Right cardiac atrium (tissue), 5 donors: ENCODE results near the gene TTC7B. TPM values are rescaled to one million over a fixed set of nuclear protein-coding genes. Genes with fewer than 3 reads are reported as not detected.

Source experiments
- ATAC-seq, 2 donors: fragments of 200-7000 bp; cut with Tn5 transposase; one replicate each; pipeline versions ENCODE4 v1.8.0 to v1.9.1; 2020; ENCODE audit warnings: moderate library complexity in 2 of 2, mild to moderate bottlenecking in 1 of 2
- DNase-seq, 3 donors: peaks; one replicate each; pipeline ENCODE4 v3.0.0-alpha.2; 2020
- H3K27ac ChIP-seq: one replicate; pipeline ENCODE4 v1.5.1; 2013; ENCODE audit warnings: mild to moderate bottlenecking, low read length, control low read depth, moderate library complexity
- H3K27me3 ChIP-seq: one replicate; pipeline ENCODE4 v1.6.1; 2013; ENCODE audit not compliant: control insufficient read depth, insufficient read depth
- H3K4me1 ChIP-seq: one replicate; pipeline ENCODE4 v1.6.1; 2013; ENCODE audit warnings: low read length; ENCODE audit not compliant: control insufficient read depth, insufficient read depth
- H3K4me3 ChIP-seq: one replicate; pipeline ENCODE4 v1.5.1; 2013; ENCODE audit warnings: low read length, control low read depth
- H3K9me3 ChIP-seq: one replicate; pipeline ENCODE4 v1.6.1; 2013; ENCODE audit warnings: low read length; ENCODE audit not compliant: control insufficient read depth
- WGBS: extraction: QIAGEN DNeasy Blood & Tissue Kit; methylation state at CpG from one replicate; pipeline ENCODE4 v1.1.7; 2013; 5-methylcytosine and 5-hydroxymethylcytosine counted together
- intact Hi-C, 4 donors: fragments of 100-400 bp; cut with DNase I; formaldehyde crosslinking; loops; one replicate each; pipeline versions ENCODE4 v1.11.0 to v1.14.0; 2022 to 2023
- polyA plus RNA-seq: library from polyadenylated mRNA; stranded (reverse); fragments of 200-250 nt; gene quantifications from one replicate; pipeline ENCODE4 v1.2.3, GENCODE V29; 2013
- total RNA-seq, 4 donors: library from RNA; stranded (reverse); fragmentation: NEBNext Ultra II Directional; extraction: Animal tissue kit (Norgen Biotek cat#: 25700); gene quantifications; one replicate each; pipeline ENCODE4 v1.2.1, GENCODE V29; 2021
- donor health status: healthy with polysubstance abuse.
- donor health status: DM: no; HTN: yes; CAD: no.
- donor health status: DM: no; HTN: no; CAD: no.
- donor health status: DM: no; HTN: yes; CAD: no; lungs with severe emphysema.
- donor health status: DM: yes; HTN: yes; CAD: no.

TTC7B gene
- total and polyA plus RNA-seq, 5 donors = 38.1 to 88.7 (median 82.8) TPM

GRCh38 chr14:90513161-90514014 is 302.8 kb downstream of the TTC7B start:
- peak overlapping the region; percentile 69 for H3K27ac ChIP-seq
- WGBS = 39% methylated on average over 16 of the region's 16 CpGs
- peak; percentile 91 to 96 (median 94) for DNase-seq
- H3K9me3 ChIP-seq = no peaks in the 10 kb centered on the region
- intact Hi-C loops = loop anchor here in 1 of 4 donors (10.0 kb wide), 1 partner anchor 109 kb away; no protein-coding TSS in a partner anchor
- peak; percentile 90 to 93 for ATAC-seq
- no peak overlapping the region for H3K4me3 ChIP-seq
- H3K4me1 ChIP-seq = no peaks in the 10 kb centered on the region
- no peaks in the 10 kb centered on the region for H3K27me3 ChIP-seq

GRCh38 chr14:90512329-90512991 is 303.8 kb downstream of the TTC7B start:
- no peaks in the 10 kb centered on the region for H3K4me1 ChIP-seq
- H3K9me3 ChIP-seq = no peaks in the 10 kb centered on the region
- no peak overlapping the region for H3K27ac ChIP-seq
- intact Hi-C loops = loop anchor here in 1 of 4 donors (10.0 kb wide), 1 partner anchor 108 kb away; no protein-coding TSS in a partner anchor
- DNase-seq = peak in 1 of 3 donors; percentile 62
- no peaks in the 10 kb centered on the region for H3K27me3 ChIP-seq
- ATAC-seq = peak in 1 of 2 donors; percentile 33
- H3K4me3 ChIP-seq = no peak overlapping the region
- WGBS = 57% methylated on average over 10 of the region's 10 CpGs

GRCh38 chr14:90511795-90512328 is 304.4 kb downstream of the TTC7B start:
- peak in 1 of 3 donors; percentile 6 for DNase-seq
- Histone ChIP-seq H3K27ac (no peak overlapping the region), H3K9me3 (no peaks in the 10 kb centered on the region), H3K4me3 (no peak overlapping the region), H3K27me3 (no peaks in the 10 kb centered on the region), H3K4me1 (no peaks in the 10 kb centered on the region)
- intact Hi-C loops = loop anchor here in 1 of 4 donors (10.0 kb wide), 1 partner anchor 107 kb away; no protein-coding TSS in a partner anchor
- ATAC-seq = no peak
- 76% methylated on average over 9 of the region's 9 CpGs for WGBS

DNA sequence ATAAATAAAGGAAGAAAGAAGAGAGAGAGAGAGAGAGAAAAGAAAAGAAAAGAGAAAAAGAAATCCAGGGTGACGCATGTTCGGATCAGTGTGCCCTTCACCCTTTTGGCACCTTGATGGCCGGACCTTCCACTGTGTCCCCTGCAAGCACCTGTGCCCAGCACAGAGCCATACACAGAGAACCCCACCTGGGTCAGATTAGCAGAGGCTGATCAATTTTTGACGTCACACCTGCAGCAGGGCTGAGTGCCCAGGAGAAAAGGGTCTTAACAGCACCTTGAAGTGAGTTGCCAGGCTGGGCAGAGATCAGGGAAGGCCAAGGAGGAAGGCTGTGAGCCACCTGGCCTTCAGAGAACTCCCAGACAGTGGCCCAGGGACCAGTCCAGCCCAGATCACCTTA is 305.0 kb downstream of the TTC7B start:
- Histone ChIP-seq H3K4me1 (no peaks in the 10 kb centered on the region), H3K27me3 (no peaks in the 10 kb centered on the region), H3K9me3 (no peaks in the 10 kb centered on the region), H3K27ac (no peak overlapping the region), H3K4me3 (no peak overlapping the region)
- DNase-seq (peak in 1 of 3 donors; percentile 28), ATAC-seq (no peak)
- 97% methylated on average over 4 of the region's 4 CpGs for WGBS
- intact Hi-C loops = loop anchor here in 1 of 4 donors (10.0 kb wide), 1 partner anchor 106 kb away; no protein-coding TSS in a partner anchor

- intact Hi-C loops = loop anchor here in 1 of 4 donors (10.0 kb wide), 1 partner anchor 105 kb away; no protein-coding TSS in a partner anchor
- Histone ChIP-seq H3K27ac (peak overlapping the region; percentile 56), H3K4me3 (no peak overlapping the region), H3K9me3 (no peaks in the 10 kb centered on the region), H3K27me3 (no peaks in the 10 kb centered on the region), H3K4me1 (no peaks in the 10 kb centered on the region)
- ATAC-seq = peak; percentile 73 to 76
- peak; percentile 72 to 91 (median 84) for DNase-seq
- 66% methylated on average over 9 of the region's 9 CpGs for WGBS
These were observed 306.1 kb downstream of the TTC7B start for GRCh38 chr14:90510159-90510558.

GRCh38 chr14:90509403-90509802 is 306.8 kb downstream of the TTC7B start:
- Histone ChIP-seq H3K27me3 (no peaks in the 10 kb centered on the region), H3K4me1 (no peaks in the 10 kb centered on the region), H3K27ac (no peak overlapping the region), H3K4me3 (no peak overlapping the region), H3K9me3 (no peaks in the 10 kb centered on the region)
- no peak for ATAC-seq
- DNase-seq = peak in 1 of 3 donors; percentile 9
- intact Hi-C loops = no loop called here
- WGBS = 74% methylated on average over 5 of the region's 5 CpGs

DNA sequence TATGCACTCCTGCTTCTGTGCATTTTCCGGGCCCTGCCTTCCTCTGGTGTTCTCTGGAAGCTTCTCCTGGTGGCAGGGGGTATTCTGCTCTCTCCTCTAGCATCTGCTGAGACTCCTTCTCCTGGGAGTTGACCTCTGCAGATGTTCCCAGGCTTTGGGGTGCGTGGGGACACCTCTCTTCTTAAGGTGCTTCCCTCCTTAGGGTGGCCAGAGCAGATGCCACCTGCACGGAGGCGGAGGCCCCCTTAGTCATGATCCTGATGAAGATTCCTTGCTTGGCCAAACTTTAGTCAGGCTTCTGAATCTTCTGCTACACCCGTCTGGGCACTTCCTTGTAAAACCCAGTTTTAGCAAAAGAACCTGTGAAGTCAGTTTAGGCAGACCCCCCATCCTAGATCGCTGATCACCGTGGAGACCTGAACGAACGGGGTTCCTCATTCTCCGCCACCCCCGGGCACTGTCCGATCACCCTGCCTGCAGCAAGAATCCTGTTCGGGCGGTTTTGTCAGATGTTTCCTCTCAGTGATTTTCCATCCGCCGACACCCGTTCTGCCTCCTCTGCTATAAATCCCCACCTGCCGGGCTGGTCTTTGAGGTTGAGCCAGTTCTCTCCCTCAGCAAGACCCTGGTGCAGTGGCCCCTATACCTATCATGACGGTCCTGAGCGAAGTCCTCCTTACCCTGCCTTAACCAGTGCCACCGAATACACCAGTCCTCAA is 307.5 kb downstream of the TTC7B start:
- intact Hi-C loops = no loop called here
- DNase-seq = peak in 1 of 3 donors; percentile 28
- no peaks in the 10 kb centered on the region for H3K27me3 ChIP-seq
- ATAC-seq = no peak
- no peak overlapping the region for H3K27ac ChIP-seq
- H3K4me3 ChIP-seq = no peak overlapping the region
- H3K9me3 ChIP-seq = no peaks in the 10 kb centered on the region
- 59% methylated on average over 21 of the region's 21 CpGs for WGBS
- no peaks in the 10 kb centered on the region for H3K4me1 ChIP-seq

DNA sequence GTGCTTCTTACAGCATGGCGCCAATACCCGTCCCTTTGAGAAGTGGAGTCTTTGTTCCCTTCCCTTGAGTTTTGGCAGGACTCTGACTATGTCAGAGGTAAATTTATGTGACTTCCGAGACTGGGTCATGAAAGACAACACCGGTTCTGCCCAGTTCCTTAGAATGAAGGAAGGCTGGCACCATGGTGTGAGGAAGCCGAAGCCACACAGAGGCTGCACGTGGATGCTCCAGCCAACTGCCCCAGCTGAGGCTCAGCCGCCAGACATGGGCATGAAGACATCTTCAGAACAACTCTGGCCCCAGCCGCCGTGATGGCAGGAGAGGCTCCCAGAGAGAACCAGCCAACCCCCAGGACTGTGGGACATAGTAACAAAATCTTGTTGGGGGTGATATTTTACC is 308.2 kb downstream of the TTC7B start:
- Histone ChIP-seq H3K27ac (no peak overlapping the region), H3K4me3 (no peak overlapping the region), H3K27me3 (no peaks in the 10 kb centered on the region), H3K9me3 (no peaks in the 10 kb centered on the region), H3K4me1 (no peaks in the 10 kb centered on the region)
- DNase-seq (peak in 1 of 3 donors; percentile 32), ATAC-seq (no peak)
- WGBS = 89% methylated on average over 9 of the region's 9 CpGs
- intact Hi-C loops = no loop called here

- Histone ChIP-seq H3K27ac (no peak overlapping the region), H3K9me3 (no peaks in the 10 kb centered on the region), H3K4me1 (no peaks in the 10 kb centered on the region), H3K27me3 (no peaks in the 10 kb centered on the region), H3K4me3 (no peak overlapping the region)
- ATAC-seq (no peak), DNase-seq (peak in 1 of 3 donors; percentile 8)
- intact Hi-C loops = no loop called here
- 94% methylated on average over 7 of the region's 7 CpGs for WGBS
These were observed 308.8 kb downstream of the TTC7B start for GRCh38 chr14:90507428-90507827.

- WGBS = 95% methylated on average over 6 of the region's 6 CpGs
- DNase-seq = no peak
- no peak overlapping the region for H3K27ac ChIP-seq
- intact Hi-C loops = no loop called here
- H3K4me3 ChIP-seq = no peak overlapping the region
- H3K9me3 ChIP-seq = no peaks in the 10 kb centered on the region
- H3K4me1 ChIP-seq = no peaks in the 10 kb centered on the region
- ATAC-seq = no peak
- no peaks in the 10 kb centered on the region for H3K27me3 ChIP-seq
These were observed 309.5 kb downstream of the TTC7B start for GRCh38 chr14:90506748-90507147.
